HepG2 (cell line): ENCODE measurements around the gene PTPRM.

ENCODE experiments used
- CBX1 ChIP-seq: IDR thresholded peaks from one replicate; pipeline ENCODE4 v1.6.1; 2016; ENCODE audit warnings: antibody characterized with exemption, low read depth
- DNMT1 ChIP-seq: sonication (generic); formaldehyde crosslinking; IDR thresholded peaks from 2 replicates; pipeline ENCODE4 v1.5.1; 2020; ENCODE audit warnings: mild to moderate bottlenecking, missing genetic modification reagents
- EED ChIP-seq: sonication (generic); formaldehyde crosslinking; IDR thresholded peaks from 2 replicates; pipeline ENCODE4 v1.5.0; 2020; ENCODE audit warnings: mild to moderate bottlenecking, missing genetic modification reagents
- ETV6 ChIP-seq: sonication (generic); formaldehyde crosslinking; conservative IDR thresholded peaks from 2 replicates; pipeline ENCODE4 v1.4.0; 2020; ENCODE audit warnings: missing genetic modification reagents
- HOXA7 ChIP-seq: sonication (generic); formaldehyde crosslinking; IDR thresholded peaks from 2 replicates; pipeline ENCODE4 v1.8.1; 2022; ENCODE audit warnings: mild to moderate bottlenecking, missing genetic modification reagents, moderate library complexity
- IKZF4 ChIP-seq: sonication (generic); formaldehyde crosslinking; IDR thresholded peaks from 2 replicates; pipeline ENCODE4 v1.5.1; 2020; ENCODE audit warnings: borderline replicate concordance, mild to moderate bottlenecking, low read depth, missing genetic modification reagents; ENCODE audit errors: not compliant biosample characterization
- NFIC ChIP-seq: IDR thresholded peaks from 2 replicates; pipeline ENCODE4 v1.6.1; 2012; ENCODE audit warnings: mild to moderate bottlenecking, low read length, inconsistent platforms
- POLR2A ChIP-seq, 2 experiments: IDR thresholded peaks; 2 replicates each; pipeline ENCODE4 v1.6.1; 2011; ENCODE audit warnings: low read depth in 2 of 2, low read length in 2 of 2, mild to moderate bottlenecking in 1 of 2, moderate library complexity in 1 of 2; ENCODE audit not compliant: insufficient read depth in 1 of 2
- ZSCAN29 ChIP-seq: sonication (generic); formaldehyde crosslinking; conservative IDR thresholded peaks from 2 replicates; pipeline ENCODE4 v1.4.0; 2020; ENCODE audit warnings: mild to moderate bottlenecking, missing genetic modification reagents
- TF ChIP-seq, protein P1 (sequence below), 2 experiments: sonication (generic) in 1 of 2; formaldehyde crosslinking in 1 of 2; IDR thresholded peaks; 2 replicates each; pipeline versions ENCODE4 v1.5.1 to v1.6.1; 2011 to 2020; ENCODE audit warnings: borderline replicate concordance in 1 of 2, low read depth in 1 of 2, low read length in 1 of 2, mild to moderate bottlenecking in 1 of 2, missing genetic modification reagents in 1 of 2, moderate library complexity in 1 of 2
- TF ChIP-seq, protein P2 (sequence below): sonication (generic); formaldehyde crosslinking; IDR thresholded peaks from 2 replicates; pipeline ENCODE4 v1.5.0; 2020; ENCODE audit warnings: mild to moderate bottlenecking, missing genetic modification reagents, moderate library complexity
- TF ChIP-seq, protein P3 (sequence below): sonication (generic); formaldehyde crosslinking; IDR thresholded peaks from 2 replicates; pipeline ENCODE4 v1.4.0; 2020; ENCODE audit warnings: missing genetic modification reagents

DNA sequence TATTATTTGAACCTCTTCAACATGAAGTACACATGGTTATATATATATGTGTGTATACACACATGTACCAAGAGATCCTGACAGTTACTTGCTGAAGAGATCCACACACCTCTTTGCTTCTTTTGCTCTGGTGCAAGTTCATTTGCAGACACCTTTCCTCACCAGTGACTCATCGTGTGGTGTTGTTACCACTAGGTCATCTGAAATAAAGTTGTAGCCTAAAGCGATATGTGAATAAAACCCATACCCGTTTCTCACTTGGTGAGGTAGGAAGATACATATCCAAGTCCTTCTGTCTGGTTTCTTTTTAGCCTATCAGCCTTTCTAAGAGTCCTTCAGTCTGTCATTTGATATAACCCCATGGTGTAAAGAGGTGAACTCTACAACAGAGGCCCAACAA is 662.7 kb downstream of the PTPRM start:
- no peak for TF ChIP-seq EED (CRISPR knock-in tag)
- TF ChIP-seq DNMT1 (CRISPR knock-in tag): no peak
- no peak for TF ChIP-seq NFIC
- TF ChIP-seq, protein P1, sequence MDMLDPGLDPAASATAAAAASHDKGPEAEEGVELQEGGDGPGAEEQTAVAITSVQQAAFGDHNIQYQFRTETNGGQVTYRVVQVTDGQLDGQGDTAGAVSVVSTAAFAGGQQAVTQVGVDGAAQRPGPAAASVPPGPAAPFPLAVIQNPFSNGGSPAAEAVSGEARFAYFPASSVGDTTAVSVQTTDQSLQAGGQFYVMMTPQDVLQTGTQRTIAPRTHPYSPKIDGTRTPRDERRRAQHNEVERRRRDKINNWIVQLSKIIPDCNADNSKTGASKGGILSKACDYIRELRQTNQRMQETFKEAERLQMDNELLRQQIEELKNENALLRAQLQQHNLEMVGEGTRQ (IDR thresholded peaks at IDR 0.05; ENCODE audit: low read depth, low read length): no peak
- TF ChIP-seq, protein P1 (CRISPR knock-in tag; IDR thresholded peaks at IDR 0.05; ENCODE audit: borderline replicate concordance): no peak
- TF ChIP-seq, protein P2, sequence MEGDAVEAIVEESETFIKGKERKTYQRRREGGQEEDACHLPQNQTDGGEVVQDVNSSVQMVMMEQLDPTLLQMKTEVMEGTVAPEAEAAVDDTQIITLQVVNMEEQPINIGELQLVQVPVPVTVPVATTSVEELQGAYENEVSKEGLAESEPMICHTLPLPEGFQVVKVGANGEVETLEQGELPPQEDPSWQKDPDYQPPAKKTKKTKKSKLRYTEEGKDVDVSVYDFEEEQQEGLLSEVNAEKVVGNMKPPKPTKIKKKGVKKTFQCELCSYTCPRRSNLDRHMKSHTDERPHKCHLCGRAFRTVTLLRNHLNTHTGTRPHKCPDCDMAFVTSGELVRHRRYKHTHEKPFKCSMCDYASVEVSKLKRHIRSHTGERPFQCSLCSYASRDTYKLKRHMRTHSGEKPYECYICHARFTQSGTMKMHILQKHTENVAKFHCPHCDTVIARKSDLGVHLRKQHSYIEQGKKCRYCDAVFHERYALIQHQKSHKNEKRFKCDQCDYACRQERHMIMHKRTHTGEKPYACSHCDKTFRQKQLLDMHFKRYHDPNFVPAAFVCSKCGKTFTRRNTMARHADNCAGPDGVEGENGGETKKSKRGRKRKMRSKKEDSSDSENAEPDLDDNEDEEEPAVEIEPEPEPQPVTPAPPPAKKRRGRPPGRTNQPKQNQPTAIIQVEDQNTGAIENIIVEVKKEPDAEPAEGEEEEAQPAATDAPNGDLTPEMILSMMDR (CRISPR knock-in tag): no peak
- TF ChIP-seq HOXA7 (CRISPR knock-in tag): no peak
- TF ChIP-seq POLR2A (IDR thresholded peaks at IDR 0.05; ENCODE audit: insufficient read depth in 1 of 2, low read depth in 2 of 2, low read length in 2 of 2): no peak
- no peak for TF ChIP-seq ETV6 (CRISPR knock-in tag)
- no peak for TF ChIP-seq CBX1
- TF ChIP-seq, protein P3, sequence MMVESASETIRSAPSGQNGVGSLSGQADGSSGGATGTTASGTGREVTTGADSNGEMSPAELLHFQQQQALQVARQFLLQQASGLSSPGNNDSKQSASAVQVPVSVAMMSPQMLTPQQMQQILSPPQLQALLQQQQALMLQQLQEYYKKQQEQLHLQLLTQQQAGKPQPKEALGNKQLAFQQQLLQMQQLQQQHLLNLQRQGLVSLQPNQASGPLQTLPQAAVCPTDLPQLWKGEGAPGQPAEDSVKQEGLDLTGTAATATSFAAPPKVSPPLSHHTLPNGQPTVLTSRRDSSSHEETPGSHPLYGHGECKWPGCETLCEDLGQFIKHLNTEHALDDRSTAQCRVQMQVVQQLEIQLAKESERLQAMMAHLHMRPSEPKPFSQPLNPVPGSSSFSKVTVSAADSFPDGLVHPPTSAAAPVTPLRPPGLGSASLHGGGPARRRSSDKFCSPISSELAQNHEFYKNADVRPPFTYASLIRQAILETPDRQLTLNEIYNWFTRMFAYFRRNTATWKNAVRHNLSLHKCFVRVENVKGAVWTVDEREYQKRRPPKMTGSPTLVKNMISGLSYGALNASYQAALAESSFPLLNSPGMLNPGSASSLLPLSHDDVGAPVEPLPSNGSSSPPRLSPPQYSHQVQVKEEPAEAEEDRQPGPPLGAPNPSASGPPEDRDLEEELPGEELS (CRISPR knock-in tag): no peak
- TF ChIP-seq IKZF4 (CRISPR knock-in tag): no peak
- no peak for TF ChIP-seq ZSCAN29
